Measurements from ENCODE around the gene TTC29. TPM values are rescaled to one million over a fixed set of nuclear protein-coding genes. Genes with fewer than 3 reads are reported as not detected.
"Not testable (repeated sequence)": the region's sequence is repeated elsewhere in the genome, so short reads cannot be mapped to it uniquely, and the experiment has no call there.

TTC29 gene
- total RNA-seq, 2 experiments from 2014 or later: not detected

DNA sequence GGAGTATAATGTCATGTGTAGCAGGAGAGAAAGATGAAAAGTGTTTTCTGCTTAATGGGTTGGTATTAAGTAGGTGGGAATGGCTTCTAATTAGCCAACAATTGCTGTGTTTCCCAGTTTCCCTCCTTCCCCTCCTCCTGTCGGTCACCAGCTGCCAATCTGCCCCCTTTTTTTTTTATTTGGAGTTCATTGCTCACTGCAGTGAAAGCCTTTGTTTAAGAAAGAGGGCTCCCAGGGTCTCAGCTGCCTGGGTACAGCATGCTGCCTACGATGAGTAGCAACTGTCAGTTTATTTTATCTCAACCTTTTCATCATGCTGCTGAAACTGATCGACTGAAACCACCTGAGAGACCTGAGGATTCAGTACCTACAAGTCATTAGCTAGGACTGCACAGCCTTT lies 157.9 kb downstream of the TTC29 start:
- Mint-ChIP-seq H3K27ac (no peak overlapping the region), H3K4me1 (ENCODE audit: low read depth) (no peaks in the 10 kb centered on the region), H3K36me3 (ENCODE audit: low read depth) (no peaks in the 10 kb centered on the region), H3K4me3 (no peak overlapping the region), H3K9me3 (no peaks in the 10 kb centered on the region), H3K27me3 (ENCODE audit: low read depth) (peaks cover 8% of the 10 kb centered on the region)
- intact Hi-C loops (cut with micrococcal nuclease): no loop called here
- CTCF ChIA-PET: no interaction called here
- DNase-seq: no peak

DNA sequence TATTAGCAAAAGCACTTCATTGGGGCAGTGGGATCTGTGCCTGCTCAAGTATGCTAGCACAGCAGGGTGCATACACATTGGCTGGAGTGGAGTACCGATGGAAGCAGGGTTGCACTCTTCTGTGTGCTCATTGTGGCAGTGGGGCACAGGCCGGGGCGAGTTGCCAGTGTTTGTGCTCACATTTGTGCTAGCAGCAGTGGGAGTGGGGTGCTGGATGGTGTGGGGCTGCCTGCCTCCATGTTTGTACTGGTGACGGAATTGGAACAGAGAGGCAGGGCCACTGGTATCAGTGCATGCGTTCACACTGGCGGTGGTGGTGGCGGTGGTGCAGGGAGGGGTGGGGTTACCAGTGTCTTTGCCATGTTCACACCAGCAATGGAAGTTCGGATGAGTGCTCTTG lies 169.0 kb downstream of the TTC29 start:
- no peaks in the 10 kb centered on the region for H3K4me1 Mint-ChIP-seq (ENCODE audit: low read depth)
- H3K4me3 Mint-ChIP-seq: no peak overlapping the region
- H3K27me3 Mint-ChIP-seq (ENCODE audit: low read depth): peaks cover 8% of the 10 kb centered on the region
- intact Hi-C loops (cut with micrococcal nuclease): no loop called here
- peaks cover 2% of the 10 kb centered on the region for H3K9me3 Mint-ChIP-seq
- H3K36me3 Mint-ChIP-seq (ENCODE audit: low read depth): no peaks in the 10 kb centered on the region
- DNase-seq: no peak
- CTCF ChIA-PET: no interaction called here
- H3K27ac Mint-ChIP-seq: no peak overlapping the region

DNA sequence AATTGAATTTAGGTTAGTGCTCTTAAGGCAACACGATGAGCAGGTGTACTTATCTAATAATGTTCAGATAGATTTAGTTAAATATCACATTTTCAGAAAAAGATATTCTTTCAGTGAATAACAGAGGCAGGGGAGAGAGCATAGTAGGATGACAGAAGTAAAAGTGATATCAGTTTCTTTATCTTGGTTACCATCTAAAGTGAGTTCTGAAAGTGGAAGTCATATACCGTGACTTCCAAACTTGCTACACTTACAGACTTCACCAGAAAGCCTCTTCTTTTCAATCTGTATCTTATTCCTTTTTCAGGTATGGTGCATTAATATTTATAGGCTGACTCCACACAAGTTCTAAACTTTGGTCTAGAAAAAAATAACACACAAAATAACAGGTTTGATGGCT lies 182.1 kb downstream of the TTC29 start:
- no peaks in the 10 kb centered on the region for H3K4me1 Mint-ChIP-seq (ENCODE audit: low read depth)
- CTCF ChIA-PET: interaction anchor here (1.3 kb wide), 1 partner anchor 11 kb away, joined by 4 read pairs; no protein-coding TSS in a partner anchor

GRCh38 chr4:146762016-146762415 lies 183.6 kb downstream of the TTC29 start:
- intact Hi-C loops (cut with micrococcal nuclease): no loop called here

More for the DNA sequence above, 182.1 kb downstream of the TTC29 start:
- H3K36me3 Mint-ChIP-seq (ENCODE audit: low read depth): no peaks in the 10 kb centered on the region
- no peak for DNase-seq
- H3K27ac Mint-ChIP-seq: no peak overlapping the region
- no peak overlapping the region for H3K4me3 Mint-ChIP-seq
- intact Hi-C loops (cut with micrococcal nuclease): no loop called here
- no peaks in the 10 kb centered on the region for H3K9me3 Mint-ChIP-seq
- H3K27me3 Mint-ChIP-seq (ENCODE audit: low read depth): peaks cover 3% of the 10 kb centered on the region

DNA sequence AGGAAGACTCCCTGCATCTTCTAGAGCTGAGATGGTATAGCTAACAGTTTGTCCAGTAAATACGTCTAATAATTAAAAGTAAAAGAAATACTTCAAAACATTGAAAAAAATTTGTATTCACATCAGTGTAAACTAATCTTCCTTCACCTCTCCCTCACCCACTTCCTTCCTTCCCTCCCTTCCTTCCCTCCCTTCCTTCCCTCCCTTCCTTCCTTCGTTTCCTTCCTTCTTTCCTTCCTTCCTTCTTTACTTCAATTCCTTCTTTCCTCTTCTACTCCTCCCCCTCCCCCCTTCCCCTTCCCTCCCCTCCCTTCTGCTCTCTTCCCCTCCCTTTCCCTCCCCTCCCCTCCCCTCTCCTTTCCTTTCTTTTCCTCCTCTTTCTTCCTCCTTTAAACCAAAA lies 203.2 kb downstream of the TTC29 start:
- DNase-seq: no peak
- CTCF ChIA-PET: no interaction called here
- H3K9me3 Mint-ChIP-seq: no peaks in the 10 kb centered on the region
- no peaks in the 10 kb centered on the region for H3K36me3 Mint-ChIP-seq (ENCODE audit: low read depth)
- H3K27ac Mint-ChIP-seq: no peak overlapping the region
- H3K4me1 Mint-ChIP-seq (ENCODE audit: low read depth): no peaks in the 10 kb centered on the region
- no peak overlapping the region for H3K4me3 Mint-ChIP-seq
- peaks cover 8% of the 10 kb centered on the region for H3K27me3 Mint-ChIP-seq (ENCODE audit: low read depth)
- intact Hi-C loops (cut with micrococcal nuclease): no loop called here

More at GRCh38 chr4:146762016-146762415, 183.6 kb downstream of the TTC29 start:
- Mint-ChIP-seq H3K27ac (no peak overlapping the region), H3K36me3 (ENCODE audit: low read depth) (no peaks in the 10 kb centered on the region), H3K4me1 (ENCODE audit: low read depth) (no peaks in the 10 kb centered on the region), H3K9me3 (peaks cover 9% of the 10 kb centered on the region), H3K4me3 (no peak overlapping the region), H3K27me3 (ENCODE audit: low read depth) (peaks cover 5% of the 10 kb centered on the region)
- CTCF ChIA-PET: interaction anchor here (0.7 kb wide), 1 partner anchor 15 kb away, joined by 4 read pairs; no protein-coding TSS in a partner anchor
- no peak for DNase-seq

- Mint-ChIP-seq H3K4me1 (ENCODE audit: low read depth) (no peaks in the 10 kb centered on the region), H3K36me3 (ENCODE audit: low read depth) (no peaks in the 10 kb centered on the region), H3K9me3 (peaks cover 2% of the 10 kb centered on the region), H3K4me3 (no peak overlapping the region), H3K27ac (no peak overlapping the region), H3K27me3 (ENCODE audit: low read depth) (peaks cover 9% of the 10 kb centered on the region)
- intact Hi-C loops (cut with micrococcal nuclease): loop anchor here (10.0 kb wide), 1 partner anchor 394 kb away; no protein-coding TSS in a partner anchor
- CTCF ChIA-PET: interaction anchor here (0.7 kb wide), 1 partner anchor 161 kb away, joined by 3 read pairs; no protein-coding TSS in a partner anchor
- DNase-seq: no peak
These were observed 206.5 kb downstream of the TTC29 start for GRCh38 chr4:146739182-146739581.

DNA sequence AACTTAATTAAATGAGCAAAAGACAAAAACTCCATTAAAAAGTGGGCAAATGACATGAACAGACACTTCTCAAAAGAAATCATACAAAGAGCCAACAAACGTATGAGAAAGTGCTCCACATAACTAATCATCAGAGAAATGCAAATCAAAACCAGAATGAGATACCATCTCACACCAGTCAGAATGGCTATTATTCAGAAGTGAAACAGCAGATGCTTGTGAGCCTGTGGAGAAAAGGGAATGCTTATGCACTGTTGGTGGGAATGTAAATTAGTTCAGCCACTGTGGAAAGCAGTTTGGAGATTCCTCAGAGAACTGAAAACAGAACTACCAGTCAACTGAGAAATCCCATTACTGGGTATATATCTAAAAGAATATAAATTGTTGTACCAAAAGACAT lies 222.1 kb downstream of the TTC29 start:
- H3K36me3 Mint-ChIP-seq (ENCODE audit: low read depth); H3K27me3 Mint-ChIP-seq (ENCODE audit: low read depth); H3K27ac Mint-ChIP-seq; H3K4me1 Mint-ChIP-seq (ENCODE audit: low read depth); intact Hi-C loops (cut with micrococcal nuclease); DNase-seq; H3K9me3 Mint-ChIP-seq; H3K4me3 Mint-ChIP-seq: not testable (repeated sequence)
- CTCF ChIA-PET: interaction anchor here (0.6 kb wide), 1 partner anchor 346 kb away, joined by 4 read pairs; no protein-coding TSS in a partner anchor

DNA sequence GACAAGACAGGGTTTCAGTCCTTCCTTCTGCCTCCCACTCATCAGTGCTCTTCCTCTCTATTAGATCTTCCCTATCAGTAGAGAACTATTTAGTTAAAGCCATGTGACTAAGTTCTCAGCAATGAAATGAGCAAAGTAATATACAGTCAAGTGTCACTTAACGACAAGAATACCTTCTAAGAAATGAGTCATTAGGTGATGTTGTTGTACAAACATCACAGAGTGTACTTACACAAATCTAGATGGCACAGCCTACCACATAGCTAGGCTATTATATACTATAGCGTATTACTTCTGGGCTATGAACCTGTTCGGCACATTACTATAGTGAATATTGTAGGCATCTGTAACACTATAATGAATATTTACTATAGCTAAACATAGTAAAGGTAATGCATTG lies 235.7 kb downstream of the TTC29 start:
- Mint-ChIP-seq H3K9me3 (no peaks in the 10 kb centered on the region), H3K4me3 (no peak overlapping the region), H3K4me1 (ENCODE audit: low read depth) (no peaks in the 10 kb centered on the region), H3K27me3 (ENCODE audit: low read depth) (peaks cover 7% of the 10 kb centered on the region), H3K27ac (no peak overlapping the region), H3K36me3 (ENCODE audit: low read depth) (no peaks in the 10 kb centered on the region)
- CTCF ChIA-PET: no interaction called here
- intact Hi-C loops (cut with micrococcal nuclease): no loop called here
- no peak for DNase-seq

DNA sequence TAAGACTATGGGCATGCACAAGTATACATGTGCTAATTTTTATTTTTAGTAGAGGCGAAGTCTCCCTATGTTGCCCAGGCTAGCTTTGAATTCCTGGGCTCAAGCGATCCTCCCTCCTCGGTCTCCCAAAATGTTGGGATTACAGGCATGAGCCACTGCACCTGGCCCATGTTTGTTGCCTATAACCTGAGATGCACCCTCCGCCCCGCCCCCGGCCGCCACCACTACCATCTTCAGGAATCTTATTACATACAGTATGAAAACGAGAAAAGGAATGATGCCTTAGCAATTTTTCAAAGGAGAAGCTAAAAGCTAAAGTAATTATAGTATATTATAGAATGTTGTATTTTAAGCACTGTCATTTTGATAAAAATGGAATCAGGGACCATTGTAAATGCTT lies 245.8 kb downstream of the TTC29 start:
- CTCF ChIA-PET: no interaction called here
- intact Hi-C loops (cut with micrococcal nuclease): no loop called here
- no peak overlapping the region for H3K27ac Mint-ChIP-seq
- no peaks in the 10 kb centered on the region for H3K4me1 Mint-ChIP-seq (ENCODE audit: low read depth)
- H3K4me3 Mint-ChIP-seq: no peak overlapping the region
- peaks cover under 1% of the 10 kb centered on the region for H3K27me3 Mint-ChIP-seq (ENCODE audit: low read depth)
- no peak for DNase-seq
- H3K36me3 Mint-ChIP-seq (ENCODE audit: low read depth): no peaks in the 10 kb centered on the region
- H3K9me3 Mint-ChIP-seq: peaks cover 5% of the 10 kb centered on the region

DNA sequence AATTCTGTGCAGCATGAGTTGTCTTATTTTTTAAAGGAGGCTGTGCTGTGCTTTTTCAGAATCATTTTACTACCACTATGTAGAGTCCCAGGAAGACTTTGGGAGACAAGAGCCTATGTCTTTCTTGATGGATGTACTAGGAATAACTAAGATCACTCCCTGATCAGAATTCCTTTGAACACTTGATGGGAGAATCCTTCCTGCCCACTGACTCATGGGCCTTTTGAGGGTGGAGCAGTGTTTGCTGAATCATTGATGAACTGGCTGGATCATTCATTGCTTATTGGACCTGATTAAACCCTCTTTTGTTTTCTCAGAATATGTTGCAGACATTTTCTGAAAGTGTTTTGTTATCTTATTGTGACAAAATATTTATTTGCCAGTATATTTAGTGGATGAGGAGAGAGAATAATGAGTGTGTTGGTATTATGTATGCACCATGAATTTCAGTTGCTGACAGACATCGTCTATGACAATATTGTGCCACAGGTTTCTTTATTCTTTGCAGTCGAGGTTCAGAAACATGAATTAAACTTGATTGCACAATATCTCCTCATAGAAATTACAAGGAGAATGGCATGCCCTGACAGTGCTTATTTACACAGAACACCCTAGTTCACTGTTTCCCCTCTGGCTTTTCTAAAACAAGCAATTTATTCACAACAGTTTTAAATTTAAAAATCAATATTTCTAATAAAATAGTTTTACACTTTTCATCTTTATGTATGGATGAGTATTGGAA lies 270.7 kb downstream of the TTC29 start:
- CTCF ChIA-PET: no interaction called here
- no peak overlapping the region for H3K27ac Mint-ChIP-seq

DNA sequence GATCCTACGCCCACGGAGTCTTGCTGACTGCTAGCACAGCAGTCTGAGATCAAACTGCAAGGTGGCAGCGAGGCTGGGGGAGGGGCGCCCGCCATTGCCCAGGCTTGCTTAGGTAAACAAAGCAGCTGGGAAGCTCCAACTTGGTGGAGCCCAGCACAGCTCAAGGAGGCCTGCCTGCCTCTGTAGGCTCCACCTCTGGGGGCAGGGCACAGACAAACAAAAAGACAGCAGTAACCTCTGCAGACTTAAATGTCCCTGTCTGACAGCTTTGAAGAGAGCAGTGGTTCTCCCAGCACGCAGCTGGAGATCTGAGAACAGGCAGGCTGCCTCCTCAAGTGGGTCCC lies 281.7 kb downstream of the TTC29 start:
- H3K4me3 Mint-ChIP-seq; H3K27ac Mint-ChIP-seq; H3K9me3 Mint-ChIP-seq; H3K4me1 Mint-ChIP-seq (ENCODE audit: low read depth); intact Hi-C loops (cut with micrococcal nuclease); CTCF ChIA-PET; DNase-seq; H3K36me3 Mint-ChIP-seq (ENCODE audit: low read depth): not testable (repeated sequence)
- H3K27me3 Mint-ChIP-seq (ENCODE audit: low read depth): peaks cover 13% of the 10 kb centered on the region

More for the DNA sequence above, 270.7 kb downstream of the TTC29 start:
- H3K4me1 Mint-ChIP-seq (ENCODE audit: low read depth): no peaks in the 10 kb centered on the region
- H3K27me3 Mint-ChIP-seq (ENCODE audit: low read depth): peaks cover 12% of the 10 kb centered on the region
- no peak for DNase-seq
- no peaks in the 10 kb centered on the region for H3K36me3 Mint-ChIP-seq (ENCODE audit: low read depth)
- no peak overlapping the region for H3K4me3 Mint-ChIP-seq
- H3K9me3 Mint-ChIP-seq: no peaks in the 10 kb centered on the region
- intact Hi-C loops (cut with micrococcal nuclease): no loop called here

- DNase-seq: no peak
- intact Hi-C loops (cut with micrococcal nuclease): no loop called here
- H3K9me3 Mint-ChIP-seq: peaks cover 4% of the 10 kb centered on the region
- H3K4me1 Mint-ChIP-seq (ENCODE audit: low read depth): no peaks in the 10 kb centered on the region
- peaks cover 3% of the 10 kb centered on the region for H3K36me3 Mint-ChIP-seq (ENCODE audit: low read depth)
- CTCF ChIA-PET: interaction anchor here (0.6 kb wide), 1 partner anchor 783 kb away, joined by 3 read pairs; no protein-coding TSS in a partner anchor
- no peak overlapping the region for H3K27ac Mint-ChIP-seq
- peaks cover 22% of the 10 kb centered on the region for H3K27me3 Mint-ChIP-seq (ENCODE audit: low read depth)
- no peak overlapping the region for H3K4me3 Mint-ChIP-seq
These were observed 284.3 kb downstream of the TTC29 start for GRCh38 chr4:146661367-146661766.
